Esophagus squamous epithelium (tissue), 4 donors: ENCODE results near the gene ABHD8.

Experiments
- CTCF ChIP-seq, 6 experiments: fragments of 450-650 bp in 4 of 6; fragments of 200-600 bp in 2 of 6; sonication (generic) in 2 of 6; IDR thresholded peaks; one replicate each; pipeline ENCODE4 v1.5.1; 2016 to 2019; ENCODE audit warnings: antibody characterized with exemption in 6 of 6, mild to moderate bottlenecking in 4 of 6, moderate library complexity in 4 of 6
- POLR2A ChIP-seq, 4 donors: fragments of 450-650 bp; IDR thresholded peaks; one replicate each; pipeline ENCODE4 v1.6.1; 2017; ENCODE audit warnings: antibody characterized with exemption in 4 of 4, mild to moderate bottlenecking in 4 of 4, moderate library complexity in 3 of 4

- TF ChIP-seq CTCF (IDR thresholded peaks at IDR 0.05) (no peak), POLR2A (IDR thresholded peaks at IDR 0.05) (no peak)
These were observed 37.2 kb upstream of the ABHD8 start for GRCh38 chr19:17340302-17340870.
